ENCODE results near the gene ME3.
"Not testable (repeated sequence)": the region's sequence is repeated elsewhere in the genome, so short reads cannot be mapped to it uniquely, and the experiment has no call there.

The ME3 gene

GRCh38 chr11:86551288-86552092 lies 120.9 kb downstream of the ME3 start:
- no peak for DNase-seq

- no peak for DNase-seq
These were observed 121.7 kb downstream of the ME3 start for GRCh38 chr11:86550757-86551156.

DNA sequence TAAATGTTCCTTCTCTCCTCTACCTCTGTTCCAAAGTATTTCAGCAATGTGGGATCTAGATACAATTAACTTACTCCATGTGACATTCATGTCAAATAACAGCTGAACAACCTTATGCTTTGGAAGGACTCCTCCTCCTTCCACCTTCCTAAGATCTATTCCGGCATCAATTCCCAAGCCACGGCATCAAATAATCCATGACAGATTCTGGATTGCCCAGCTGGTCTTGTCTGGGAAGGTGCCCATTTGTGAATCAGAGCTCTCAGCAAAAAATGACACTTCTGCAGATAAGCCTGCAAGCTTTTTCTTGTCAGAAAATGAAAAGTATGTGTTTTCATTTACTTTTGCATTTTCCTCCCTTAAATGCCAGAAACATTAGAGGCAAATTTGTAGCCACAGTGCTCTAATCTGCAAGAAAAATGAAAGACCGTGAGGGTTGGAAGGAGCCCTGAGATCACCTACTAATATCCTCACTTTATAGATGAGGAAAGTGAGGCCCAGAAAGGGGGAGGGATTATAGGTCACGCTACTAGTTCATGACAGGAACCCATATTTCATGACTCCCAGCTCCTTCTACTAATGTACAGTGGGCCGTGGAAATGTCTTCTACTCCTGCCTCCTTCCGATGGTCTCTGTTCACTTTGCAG lies 124.0 kb downstream of the ME3 start:
- no peak for DNase-seq

DNA sequence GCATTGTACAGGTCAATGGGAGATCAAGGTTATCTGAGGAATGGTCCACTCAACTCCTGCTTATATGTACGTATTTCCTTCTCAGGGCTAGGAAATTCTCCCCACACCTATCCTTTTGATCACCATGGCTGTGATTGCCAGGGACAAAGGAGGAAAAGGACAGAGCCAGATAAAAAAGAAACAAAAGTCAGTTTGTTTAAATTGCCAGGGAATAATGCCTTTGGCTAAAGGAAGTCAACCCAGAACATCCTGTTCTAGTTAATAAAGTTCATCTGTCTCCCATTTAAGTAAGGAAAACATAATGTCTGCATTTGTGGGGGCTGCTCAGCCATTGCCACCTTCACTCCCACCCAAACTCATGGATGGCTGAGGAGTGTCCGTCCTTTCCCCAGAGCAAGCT lies 124.7 kb downstream of the ME3 start:
- no peak for DNase-seq

DNA sequence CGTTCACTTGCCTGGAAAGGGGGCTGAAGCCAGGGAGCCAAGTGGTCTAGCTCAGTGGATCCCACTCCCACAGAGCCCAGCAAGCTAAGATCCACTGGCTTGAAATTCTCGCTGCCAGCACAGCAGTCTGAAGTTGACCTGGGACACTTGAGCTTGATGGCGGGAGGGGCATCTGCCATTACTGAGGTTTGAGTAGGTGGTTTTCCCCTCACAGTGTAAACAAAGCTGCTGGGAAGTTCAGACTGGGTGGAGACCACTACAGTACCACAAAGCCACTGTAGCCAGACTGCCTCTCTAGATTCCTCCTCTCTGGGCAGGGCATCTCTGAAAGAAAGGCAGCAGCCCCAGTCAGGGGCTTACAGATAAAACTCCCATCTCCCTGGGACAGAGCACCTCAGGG lies 131.1 kb downstream of the ME3 start:
- DNase-seq = not testable (repeated sequence)

GRCh38 chr11:86538223-86538548 lies 134.2 kb downstream of the ME3 start:
- no peak for DNase-seq

GRCh38 chr11:86537541-86538222 lies 134.7 kb downstream of the ME3 start:
- DNase-seq = no peak

- no peak for DNase-seq
These were observed 136.6 kb downstream of the ME3 start for GRCh38 chr11:86535773-86536172.

DNA sequence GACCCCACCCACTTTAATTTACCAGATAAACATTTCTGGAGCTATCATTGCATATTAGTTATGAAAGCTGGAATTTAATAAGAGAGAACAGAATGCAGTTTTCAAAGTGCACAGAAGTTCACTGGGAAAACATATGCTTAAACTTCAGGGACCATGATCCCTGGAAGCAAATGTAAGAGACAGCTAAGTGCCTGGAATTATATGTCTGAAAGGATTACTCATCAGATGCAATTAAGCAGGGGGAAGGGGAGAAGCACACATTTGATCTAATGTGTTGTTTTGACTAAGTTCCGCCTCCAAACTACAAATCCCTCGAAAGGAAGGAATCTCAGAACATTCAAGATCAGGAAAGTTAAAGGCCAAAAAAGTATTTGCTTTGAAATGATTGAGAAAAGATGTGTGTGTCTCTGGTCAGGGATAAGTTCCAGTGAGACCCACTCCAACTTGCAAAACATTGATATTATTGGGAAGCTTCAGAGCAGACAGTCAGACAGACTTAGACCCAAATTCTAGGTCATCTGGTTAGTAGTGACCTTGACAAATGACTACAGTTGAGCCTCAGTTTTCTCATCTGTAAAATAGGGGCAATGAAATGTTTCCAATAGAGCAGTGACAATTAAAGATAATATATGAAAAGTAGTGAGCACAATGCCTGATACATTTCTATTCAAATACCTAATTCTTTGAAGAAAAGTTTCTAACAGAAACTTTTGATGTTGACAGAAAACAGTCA lies 147.6 kb downstream of the ME3 start:
- DNase-seq = no peak

GRCh38 chr11:86523738-86524619 lies 148.4 kb downstream of the ME3 start:
- DNase-seq = no peak

DNA sequence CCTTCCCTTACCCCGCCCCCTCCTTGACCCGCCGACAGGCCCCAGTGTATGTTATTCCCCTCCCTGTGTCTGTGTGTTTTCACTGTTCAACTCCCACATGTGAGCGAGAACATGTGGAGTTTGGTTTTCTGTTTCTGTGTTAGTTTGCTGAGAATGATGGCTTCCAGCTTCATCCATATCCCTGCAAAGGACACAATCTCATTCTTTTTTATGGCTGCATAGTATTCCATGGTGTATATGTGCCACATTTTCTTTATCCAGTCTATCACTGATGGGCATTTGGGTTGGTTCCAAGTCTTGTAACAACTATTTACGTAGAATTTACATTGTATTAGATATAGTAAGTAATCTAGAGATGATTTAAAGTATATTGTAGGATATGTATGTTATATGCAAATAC lies 149.9 kb downstream of the ME3 start:
- not testable (repeated sequence) for DNase-seq

GRCh38 chr11:86519064-86519911 lies 153.1 kb downstream of the ME3 start:
- DNase-seq = no peak

- DNase-seq = no peak
These were observed 154.2 kb downstream of the ME3 start for GRCh38 chr11:86518211-86518610.

- DNase-seq = no peak
These were observed 154.9 kb downstream of the ME3 start for GRCh38 chr11:86517557-86517956.

- no peak for DNase-seq
These were observed 156.9 kb downstream of the ME3 start for GRCh38 chr11:86515297-86516094.

DNA sequence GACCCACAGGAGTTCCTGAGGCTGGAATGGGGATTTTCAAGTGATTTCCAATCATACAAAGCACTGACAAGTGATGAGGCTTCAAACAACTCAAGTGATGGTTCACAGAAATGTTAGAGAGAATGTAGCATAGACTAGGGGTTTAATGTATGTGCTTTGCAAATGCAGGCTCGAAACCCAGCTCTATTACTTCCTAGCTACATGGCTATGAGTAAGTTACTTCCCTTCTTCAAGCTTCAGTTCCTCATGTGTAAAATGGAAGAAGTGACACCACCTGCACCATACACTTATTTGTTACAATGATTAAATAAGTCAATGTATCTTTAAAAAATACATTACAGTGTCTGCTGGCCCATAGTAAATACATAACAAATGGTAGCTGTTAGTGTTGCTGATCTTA lies 158.0 kb downstream of the ME3 start:
- DNase-seq = no peak

- DNase-seq = no peak
These were observed 158.6 kb downstream of the ME3 start for GRCh38 chr11:86513746-86514373.

GRCh38 chr11:86513138-86513537 lies 159.3 kb downstream of the ME3 start:
- DNase-seq = no peak

GRCh38 chr11:86511086-86511551 lies 161.3 kb downstream of the ME3 start:
- DNase-seq = no peak

- DNase-seq = no peak
These were observed 161.7 kb downstream of the ME3 start for GRCh38 chr11:86510674-86511073.
